Activated CD4-positive, alpha-beta T cell treated with anti-CD3 and anti-CD28 coated beads, Interleukin-2, amount 10 ng/mL, durations not matched to agents 24 days and 14 days (primary cell): Measurements from ENCODE around the gene PLCD1. TPM values are rescaled to one million over a fixed set of nuclear protein-coding genes. Genes with fewer than 3 reads are reported as not detected.
A peak's percentile ranks its signal among the peaks of the same experiment; 100 is the strongest.
"Not testable (repeated sequence)": the region's sequence is repeated elsewhere in the genome, so short reads cannot be mapped to it uniquely, and the experiment has no call there.

ENCODE experiments used
- DNase-seq: peaks from one replicate; pipeline ENCODE4 v3.0.0; 2022
- H3K27ac Mint-ChIP-seq: one replicate; pipeline ENCODE4 v1.8.0; 2022; ENCODE audit warnings: mild to moderate bottlenecking, mixed read lengths
- H3K27me3 Mint-ChIP-seq: one replicate; pipeline ENCODE4 v1.8.0; 2022; ENCODE audit warnings: mixed read lengths
- H3K36me3 Mint-ChIP-seq: one replicate; pipeline ENCODE4 v1.8.0; 2022; ENCODE audit warnings: low read depth, mild to moderate bottlenecking, mixed read lengths
- H3K4me1 Mint-ChIP-seq: one replicate; pipeline ENCODE4 v1.8.0; 2021; ENCODE audit warnings: mixed read lengths
- H3K4me3 Mint-ChIP-seq: one replicate; pipeline ENCODE4 v1.8.0; 2022; ENCODE audit warnings: mild to moderate bottlenecking, moderate library complexity, mixed read lengths
- H3K9me3 Mint-ChIP-seq: one replicate; pipeline ENCODE4 v1.8.0; 2021; ENCODE audit warnings: mixed read lengths
- intact Hi-C: fragments of 100-400 bp; cut with micrococcal nuclease; formaldehyde crosslinking; loops from one replicate; pipeline ENCODE4 v1.15.1; 2023
- total RNA-seq: library from RNA; stranded (reverse); gene quantifications from 2 replicates; pipeline ENCODE4 v1.2.3, GENCODE V29; 2022

PLCD1 gene
- total RNA-seq = 4.1 and 4.2 TPM in 2 replicates

GRCh38 chr3:38029400-38030125 is at the start of gene PLCD1:
Gene PLCD1, minus strand, starts transcription at chr3:38029642. Its CDS starts 103 bp downstream, at chr3:38029539.
- DNase-seq = peak; percentile 83
- peak within 1 kb of the TSS; percentile 48 for H3K4me3 Mint-ChIP-seq
- no peak within 1 kb of the TSS for H3K27ac Mint-ChIP-seq
- intact Hi-C loops = loop anchor here (1.0 kb wide), 1 partner anchor 9 kb away; no protein-coding TSS in a partner anchor
- H3K27me3 Mint-ChIP-seq = peaks cover 27% of the 10 kb centered on the region
- H3K9me3 Mint-ChIP-seq = no peaks in the 10 kb centered on the region
- H3K4me1 Mint-ChIP-seq = peaks cover 31% of the 10 kb centered on the region
- no peaks in the 10 kb centered on the region for H3K36me3 Mint-ChIP-seq

- H3K4me3 Mint-ChIP-seq, H3K4me1 Mint-ChIP-seq, H3K27ac Mint-ChIP-seq, H3K9me3 Mint-ChIP-seq, H3K27me3 Mint-ChIP-seq, H3K36me3 Mint-ChIP-seq, DNase-seq, intact Hi-C loops: not testable (repeated sequence)
Measured at GRCh38 chr3:38077073-38077472, 47.6 kb upstream of the PLCD1 start.

- no peaks in the 10 kb centered on the region for H3K4me1 Mint-ChIP-seq
- no peak overlapping the region for H3K27ac Mint-ChIP-seq
- peaks cover 4% of the 10 kb centered on the region for H3K9me3 Mint-ChIP-seq
- no peak for DNase-seq
- H3K27me3 Mint-ChIP-seq = peaks cover 8% of the 10 kb centered on the region
- H3K36me3 Mint-ChIP-seq = no peaks in the 10 kb centered on the region
- H3K4me3 Mint-ChIP-seq = no peak overlapping the region
- intact Hi-C loops = no loop called here
Measured at GRCh38 chr3:38070013-38070412, 40.6 kb upstream of the PLCD1 start.

- Mint-ChIP-seq H3K9me3 (peaks cover 4% of the 10 kb centered on the region), H3K4me1 (no peaks in the 10 kb centered on the region), H3K36me3 (no peaks in the 10 kb centered on the region), H3K27me3 (peaks cover 4% of the 10 kb centered on the region), H3K4me3 (no peak overlapping the region), H3K27ac (no peak overlapping the region)
- no peak for DNase-seq
- intact Hi-C loops = no loop called here
Measured at GRCh38 chr3:38067508-38068233, 38.2 kb upstream of the PLCD1 start.

- H3K4me3 Mint-ChIP-seq, H3K9me3 Mint-ChIP-seq, H3K27me3 Mint-ChIP-seq, H3K4me1 Mint-ChIP-seq, intact Hi-C loops, DNase-seq, H3K36me3 Mint-ChIP-seq, H3K27ac Mint-ChIP-seq: not testable (repeated sequence)
Measured at GRCh38 chr3:38064453-38064852, 35.0 kb upstream of the PLCD1 start.

- DNase-seq = no peak
- H3K36me3 Mint-ChIP-seq = no peaks in the 10 kb centered on the region
- H3K4me3 Mint-ChIP-seq = no peak overlapping the region
- peaks cover 1% of the 10 kb centered on the region for H3K4me1 Mint-ChIP-seq
- peaks cover 4% of the 10 kb centered on the region for H3K27me3 Mint-ChIP-seq
- no peak overlapping the region for H3K27ac Mint-ChIP-seq
- peaks cover 4% of the 10 kb centered on the region for H3K9me3 Mint-ChIP-seq
- intact Hi-C loops = no loop called here
Measured at GRCh38 chr3:38062809-38063208, 33.4 kb upstream of the PLCD1 start.

GRCh38 chr3:38059591-38059990 is 30.1 kb upstream of the PLCD1 start:
- Mint-ChIP-seq H3K27ac (no peak overlapping the region), H3K27me3 (no peaks in the 10 kb centered on the region), H3K4me1 (peaks cover 6% of the 10 kb centered on the region), H3K4me3 (no peak overlapping the region), H3K36me3 (no peaks in the 10 kb centered on the region), H3K9me3 (no peaks in the 10 kb centered on the region)
- intact Hi-C loops = no loop called here
- no peak for DNase-seq

- Mint-ChIP-seq H3K36me3 (no peaks in the 10 kb centered on the region), H3K27ac (no peak overlapping the region), H3K9me3 (no peaks in the 10 kb centered on the region), H3K27me3 (no peaks in the 10 kb centered on the region), H3K4me3 (no peak overlapping the region), H3K4me1 (peaks cover 8% of the 10 kb centered on the region)
- DNase-seq = no peak
- intact Hi-C loops = no loop called here
Measured at GRCh38 chr3:38059148-38059547, 29.7 kb upstream of the PLCD1 start.

GRCh38 chr3:38054499-38055001 is 25.1 kb upstream of the PLCD1 start:
- Mint-ChIP-seq H3K4me1 (peaks cover 7% of the 10 kb centered on the region), H3K9me3 (no peaks in the 10 kb centered on the region), H3K36me3 (no peaks in the 10 kb centered on the region), H3K4me3 (no peak overlapping the region), H3K27ac (peak overlapping the region; percentile 13), H3K27me3 (no peaks in the 10 kb centered on the region)
- no peak for DNase-seq
- intact Hi-C loops = no loop called here

- H3K27me3 Mint-ChIP-seq, H3K4me3 Mint-ChIP-seq, H3K36me3 Mint-ChIP-seq, intact Hi-C loops, H3K9me3 Mint-ChIP-seq, DNase-seq, H3K4me1 Mint-ChIP-seq, H3K27ac Mint-ChIP-seq: not testable (repeated sequence)
Measured at GRCh38 chr3:38053813-38054498, 24.5 kb upstream of the PLCD1 start.

GRCh38 chr3:38053286-38053685 is 23.8 kb upstream of the PLCD1 start:
- intact Hi-C loops, H3K36me3 Mint-ChIP-seq, H3K9me3 Mint-ChIP-seq, H3K4me1 Mint-ChIP-seq, H3K27me3 Mint-ChIP-seq, H3K4me3 Mint-ChIP-seq, H3K27ac Mint-ChIP-seq, DNase-seq: not testable (repeated sequence)

GRCh38 chr3:38051131-38051530 is 21.7 kb upstream of the PLCD1 start:
- Mint-ChIP-seq H3K27me3 (peaks cover 5% of the 10 kb centered on the region), H3K4me3 (no peak overlapping the region), H3K27ac (no peak overlapping the region), H3K9me3 (no peaks in the 10 kb centered on the region), H3K36me3 (no peaks in the 10 kb centered on the region), H3K4me1 (peaks cover 7% of the 10 kb centered on the region)
- DNase-seq = no peak
- intact Hi-C loops = no loop called here

GRCh38 chr3:38049358-38050126 is 20.1 kb upstream of the PLCD1 start:
- peaks cover 5% of the 10 kb centered on the region for H3K27me3 Mint-ChIP-seq
- H3K27ac Mint-ChIP-seq = no peak overlapping the region
- intact Hi-C loops = no loop called here

More at GRCh38 chr3:38049358-38050126, 20.1 kb upstream of the PLCD1 start:
- H3K4me3 Mint-ChIP-seq = no peak overlapping the region
- H3K4me1 Mint-ChIP-seq = peaks cover 2% of the 10 kb centered on the region
- DNase-seq = no peak
- H3K36me3 Mint-ChIP-seq = no peaks in the 10 kb centered on the region
- H3K9me3 Mint-ChIP-seq = no peaks in the 10 kb centered on the region
